A549 (cell line): Measurements from ENCODE around the gene ZNF275.

ENCODE experiments used
- EHMT2 ChIP-seq: fragments of 200-600 bp; sonication (generic); IDR thresholded peaks from 2 replicates; pipeline ENCODE4 v1.6.1; 2016; ENCODE audit warnings: antibody characterized with exemption, low read depth, mild to moderate bottlenecking, moderate library complexity
- FOSB ChIP-seq: fragments of 250-450 bp; sonication (Bioruptor Pico); IDR thresholded peaks from 2 replicates; pipeline ENCODE4 v1.5.0; 2020; ENCODE audit warnings: mild to moderate bottlenecking, moderate library complexity
- MAX ChIP-seq: IDR thresholded peaks from 2 replicates; pipeline ENCODE4 v1.6.1; 2012
- MYC ChIP-seq: IDR thresholded peaks from 2 replicates; pipeline ENCODE4 v1.6.1; 2012; ENCODE audit warnings: mild to moderate bottlenecking, inconsistent platforms, low read length, improper control_type of control experiment, borderline replicate concordance
- POLR2A ChIP-seq: IDR thresholded peaks from 2 replicates; pipeline ENCODE4 v1.6.1; 2012; ENCODE audit warnings: mild to moderate bottlenecking, low read length
- REST ChIP-seq: fragments of 200-600 bp; sonication (generic); IDR thresholded peaks from 2 replicates; pipeline ENCODE4 v1.6.1; 2016; ENCODE audit warnings: antibody characterized with exemption, mild to moderate bottlenecking, moderate library complexity
- SMC3 ChIP-seq: fragments of >200 bp; sonication (Bioruptor Twin); formaldehyde crosslinking; IDR thresholded peaks from 3 replicates; pipeline ENCODE4 v1.6.1; 2018; ENCODE audit warnings: inconsistent platforms
- ZFP36 ChIP-seq: fragments of 450-650 bp; IDR thresholded peaks from 2 replicates; pipeline ENCODE4 v1.6.1; 2014; ENCODE audit warnings: borderline replicate concordance; ENCODE audit not compliant: partially characterized antibody
- TF ChIP-seq, protein P1 (sequence below): fragments of >200 bp; sonication (Bioruptor Twin); formaldehyde crosslinking; IDR thresholded peaks from 3 replicates; pipeline ENCODE4 v1.5.1; 2016
- TF ChIP-seq, protein P2 (sequence below): fragments of >200 bp; sonication (Bioruptor Twin); formaldehyde crosslinking; IDR thresholded peaks from 3 replicates; pipeline ENCODE4 v1.6.1; 2016

GRCh38 chrX:153379971-153380581 is 46.1 kb downstream of the ZNF275 start:
- no peak for TF ChIP-seq MAX
- TF ChIP-seq, protein P1, sequence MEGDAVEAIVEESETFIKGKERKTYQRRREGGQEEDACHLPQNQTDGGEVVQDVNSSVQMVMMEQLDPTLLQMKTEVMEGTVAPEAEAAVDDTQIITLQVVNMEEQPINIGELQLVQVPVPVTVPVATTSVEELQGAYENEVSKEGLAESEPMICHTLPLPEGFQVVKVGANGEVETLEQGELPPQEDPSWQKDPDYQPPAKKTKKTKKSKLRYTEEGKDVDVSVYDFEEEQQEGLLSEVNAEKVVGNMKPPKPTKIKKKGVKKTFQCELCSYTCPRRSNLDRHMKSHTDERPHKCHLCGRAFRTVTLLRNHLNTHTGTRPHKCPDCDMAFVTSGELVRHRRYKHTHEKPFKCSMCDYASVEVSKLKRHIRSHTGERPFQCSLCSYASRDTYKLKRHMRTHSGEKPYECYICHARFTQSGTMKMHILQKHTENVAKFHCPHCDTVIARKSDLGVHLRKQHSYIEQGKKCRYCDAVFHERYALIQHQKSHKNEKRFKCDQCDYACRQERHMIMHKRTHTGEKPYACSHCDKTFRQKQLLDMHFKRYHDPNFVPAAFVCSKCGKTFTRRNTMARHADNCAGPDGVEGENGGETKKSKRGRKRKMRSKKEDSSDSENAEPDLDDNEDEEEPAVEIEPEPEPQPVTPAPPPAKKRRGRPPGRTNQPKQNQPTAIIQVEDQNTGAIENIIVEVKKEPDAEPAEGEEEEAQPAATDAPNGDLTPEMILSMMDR = no peak
- no peak for TF ChIP-seq MYC
- TF ChIP-seq POLR2A = no peak
- no peak for TF ChIP-seq ZFP36
- TF ChIP-seq, protein P2, sequence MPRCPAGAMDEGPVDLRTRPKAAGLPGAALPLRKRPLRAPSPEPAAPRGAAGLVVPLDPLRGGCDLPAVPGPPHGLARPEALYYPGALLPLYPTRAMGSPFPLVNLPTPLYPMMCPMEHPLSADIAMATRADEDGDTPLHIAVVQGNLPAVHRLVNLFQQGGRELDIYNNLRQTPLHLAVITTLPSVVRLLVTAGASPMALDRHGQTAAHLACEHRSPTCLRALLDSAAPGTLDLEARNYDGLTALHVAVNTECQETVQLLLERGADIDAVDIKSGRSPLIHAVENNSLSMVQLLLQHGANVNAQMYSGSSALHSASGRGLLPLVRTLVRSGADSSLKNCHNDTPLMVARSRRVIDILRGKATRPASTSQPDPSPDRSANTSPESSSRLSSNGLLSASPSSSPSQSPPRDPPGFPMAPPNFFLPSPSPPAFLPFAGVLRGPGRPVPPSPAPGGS = no peak
- no peak for TF ChIP-seq REST
- TF ChIP-seq SMC3 = no peak
- TF ChIP-seq EHMT2 = no peak
- no peak for TF ChIP-seq FOSB
